ENCODE results near the gene PIGH. TPM values are rescaled to one million over a fixed set of nuclear protein-coding genes. Genes with fewer than 3 reads are reported as not detected.
"Not testable (repeated sequence)": the region's sequence is repeated elsewhere in the genome, so short reads cannot be mapped to it uniquely, and the experiment has no call there.

PIGH gene
- total and polyA plus RNA-seq, 3 donors from 2014 or later, result 44.1 to 69.3 (median 45.2) TPM

DNA sequence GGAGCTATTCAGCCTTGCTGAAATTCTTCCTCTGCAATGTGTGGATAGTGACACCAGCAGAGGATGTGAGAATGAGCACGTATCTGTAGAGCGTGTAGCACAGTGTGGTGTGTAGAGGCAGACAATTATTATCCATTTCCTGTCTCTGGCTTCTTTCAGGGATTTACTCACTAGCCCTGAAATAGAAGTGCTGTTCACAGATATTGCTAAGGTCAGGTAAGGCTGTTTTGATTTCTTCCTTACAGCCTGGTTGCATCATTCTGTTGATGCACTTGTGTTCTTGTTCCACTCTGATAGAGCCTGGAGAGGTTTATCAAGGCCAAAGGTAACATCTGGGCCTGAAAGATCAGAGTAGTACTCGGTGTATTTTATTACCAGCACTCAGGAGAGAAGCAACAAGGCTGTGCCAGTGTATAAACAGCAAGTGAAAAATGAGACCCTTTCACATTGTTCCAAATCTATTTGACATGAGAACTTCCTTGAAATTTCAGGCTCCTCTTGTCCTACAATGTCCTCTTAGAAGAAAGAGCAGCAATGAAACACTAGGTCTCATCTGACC, 36.4 kb upstream of the PIGH start:
- no peaks in the 10 kb centered on the region for H3K27me3 ChIP-seq
- intact Hi-C loops (cut with DNase I; ENCODE audit: low total_unique reads), result no loop called here
- H3K9me3 ChIP-seq, result no peaks in the 10 kb centered on the region
- 73 to 87% methylated on average over 3 of the region's 3 CpGs for WGBS, 2 donors
- TF ChIP-seq, protein P1, sequence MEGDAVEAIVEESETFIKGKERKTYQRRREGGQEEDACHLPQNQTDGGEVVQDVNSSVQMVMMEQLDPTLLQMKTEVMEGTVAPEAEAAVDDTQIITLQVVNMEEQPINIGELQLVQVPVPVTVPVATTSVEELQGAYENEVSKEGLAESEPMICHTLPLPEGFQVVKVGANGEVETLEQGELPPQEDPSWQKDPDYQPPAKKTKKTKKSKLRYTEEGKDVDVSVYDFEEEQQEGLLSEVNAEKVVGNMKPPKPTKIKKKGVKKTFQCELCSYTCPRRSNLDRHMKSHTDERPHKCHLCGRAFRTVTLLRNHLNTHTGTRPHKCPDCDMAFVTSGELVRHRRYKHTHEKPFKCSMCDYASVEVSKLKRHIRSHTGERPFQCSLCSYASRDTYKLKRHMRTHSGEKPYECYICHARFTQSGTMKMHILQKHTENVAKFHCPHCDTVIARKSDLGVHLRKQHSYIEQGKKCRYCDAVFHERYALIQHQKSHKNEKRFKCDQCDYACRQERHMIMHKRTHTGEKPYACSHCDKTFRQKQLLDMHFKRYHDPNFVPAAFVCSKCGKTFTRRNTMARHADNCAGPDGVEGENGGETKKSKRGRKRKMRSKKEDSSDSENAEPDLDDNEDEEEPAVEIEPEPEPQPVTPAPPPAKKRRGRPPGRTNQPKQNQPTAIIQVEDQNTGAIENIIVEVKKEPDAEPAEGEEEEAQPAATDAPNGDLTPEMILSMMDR (IDR thresholded peaks at IDR 0.05), result no peak
- TF ChIP-seq POLR2A (IDR thresholded peaks at IDR 0.05), result no peak
- no peaks in the 10 kb centered on the region for H3K36me3 ChIP-seq (ENCODE audit: low read depth, missing control alignments)
- no peaks in the 10 kb centered on the region for H3K4me1 ChIP-seq
- DNase-seq, result no peak
- no peak overlapping the region for H3K4me3 ChIP-seq
- no peak overlapping the region for H3K27ac ChIP-seq

DNA sequence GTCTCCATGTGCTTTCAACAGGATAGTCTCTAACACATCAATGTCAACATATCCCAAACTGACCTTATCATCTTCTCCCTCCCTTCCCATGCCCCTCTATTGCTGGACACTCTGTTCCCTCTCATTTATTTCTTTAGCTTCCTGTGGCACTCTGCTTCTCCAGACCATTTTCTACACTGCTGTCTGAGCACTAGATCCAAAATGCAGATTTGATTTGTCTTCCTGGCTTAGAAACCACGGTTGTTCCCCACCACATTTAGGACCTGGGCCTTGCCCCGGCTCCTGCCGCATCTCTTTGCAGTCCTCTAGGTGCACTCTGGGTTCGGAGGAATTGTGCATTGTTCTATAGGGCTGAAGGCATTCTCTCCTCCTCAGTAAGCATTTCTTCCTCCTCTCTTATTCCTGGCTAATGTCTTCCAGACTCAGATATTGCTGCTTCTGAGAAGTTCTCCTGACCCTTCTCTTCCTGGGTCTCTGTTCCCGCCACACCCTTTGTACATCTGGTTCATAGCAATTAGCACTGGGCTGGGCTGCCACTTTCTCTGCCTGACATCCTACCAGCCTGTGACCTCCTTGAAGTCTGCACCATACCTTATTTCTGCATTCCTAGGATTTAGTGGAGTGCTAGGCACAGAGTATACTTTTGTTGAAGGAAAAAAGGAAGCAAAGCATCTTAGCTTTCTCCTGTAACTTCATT, 33.5 kb upstream of the PIGH start:
- Histone ChIP-seq H3K9me3 (no peaks in the 10 kb centered on the region), H3K4me1 (no peaks in the 10 kb centered on the region), H3K27me3 (no peaks in the 10 kb centered on the region), H3K4me3 (no peak overlapping the region), H3K27ac (no peak overlapping the region), H3K36me3 (ENCODE audit: low read depth, missing control alignments) (no peaks in the 10 kb centered on the region)
- intact Hi-C loops (cut with DNase I; ENCODE audit: low total_unique reads), result no loop called here
- TF ChIP-seq, protein P1 (IDR thresholded peaks at IDR 0.05), result no peak
- no peak for TF ChIP-seq POLR2A (IDR thresholded peaks at IDR 0.05)
- no peak for DNase-seq
- WGBS, 2 donors, result 87 to 92% methylated on average over 5 of the region's 5 CpGs

DNA sequence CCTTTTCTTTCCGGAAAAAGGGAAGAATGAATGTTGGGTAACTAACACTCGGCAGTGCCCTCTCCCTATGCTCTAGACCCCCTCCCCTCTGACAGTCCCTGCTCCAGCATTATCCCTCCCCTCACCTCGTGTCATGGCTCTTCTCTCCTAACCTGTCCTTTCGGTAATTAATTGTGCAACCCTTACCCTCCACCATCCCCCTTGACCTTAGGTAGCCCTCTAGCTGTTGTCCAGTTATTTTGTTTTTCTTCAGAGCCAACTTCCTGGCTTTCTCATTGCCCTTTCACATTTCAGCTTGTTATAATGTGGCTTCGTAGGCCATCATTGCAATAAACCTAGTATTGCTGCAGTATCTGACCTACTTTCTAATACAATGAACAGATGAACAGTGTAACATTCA, 30.9 kb upstream of the PIGH start:
- DNase-seq, result no peak
- Histone ChIP-seq H3K36me3 (ENCODE audit: low read depth, missing control alignments) (no peaks in the 10 kb centered on the region), H3K27ac (no peak overlapping the region), H3K4me3 (no peak overlapping the region), H3K27me3 (no peaks in the 10 kb centered on the region), H3K9me3 (no peaks in the 10 kb centered on the region), H3K4me1 (no peaks in the 10 kb centered on the region)
- TF ChIP-seq POLR2A (IDR thresholded peaks at IDR 0.05), result no peak
- TF ChIP-seq, protein P1 (IDR thresholded peaks at IDR 0.05), result no peak
- intact Hi-C loops (cut with DNase I; ENCODE audit: low total_unique reads), result no loop called here
- WGBS, 2 donors, result 74 to 82% methylated on average over 5 of the region's 5 CpGs

DNA sequence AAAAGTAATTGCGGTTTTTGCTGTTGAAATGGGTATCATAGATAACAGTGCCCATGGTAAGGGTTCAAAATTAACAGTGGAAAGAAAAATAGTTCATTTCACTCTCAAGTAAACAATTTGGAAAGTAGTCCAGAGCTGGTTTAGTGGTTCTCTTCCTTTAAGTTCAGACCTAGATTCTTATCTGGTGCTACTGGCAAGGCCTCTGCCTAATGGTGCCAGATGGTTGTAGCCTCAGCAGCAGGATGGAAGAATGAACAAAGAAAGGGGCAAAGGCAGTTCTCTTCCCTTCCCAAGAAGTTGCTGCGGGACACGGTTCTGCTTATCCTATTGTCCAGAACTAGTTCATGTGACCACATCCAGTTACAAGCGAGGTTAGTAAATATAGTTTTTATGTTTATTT, 30.1 kb upstream of the PIGH start:
- Histone ChIP-seq H3K36me3 (ENCODE audit: low read depth, missing control alignments) (no peaks in the 10 kb centered on the region), H3K27me3 (no peaks in the 10 kb centered on the region), H3K27ac (no peak overlapping the region), H3K4me3 (no peak overlapping the region), H3K4me1 (no peaks in the 10 kb centered on the region), H3K9me3 (no peaks in the 10 kb centered on the region)
- intact Hi-C loops (cut with DNase I; ENCODE audit: low total_unique reads), result no loop called here
- DNase-seq, result no peak
- 92 to 97% methylated on average over 4 of the region's 4 CpGs for WGBS, 2 donors
- no peak for TF ChIP-seq POLR2A (IDR thresholded peaks at IDR 0.05)
- TF ChIP-seq, protein P1 (IDR thresholded peaks at IDR 0.05), result no peak

DNA sequence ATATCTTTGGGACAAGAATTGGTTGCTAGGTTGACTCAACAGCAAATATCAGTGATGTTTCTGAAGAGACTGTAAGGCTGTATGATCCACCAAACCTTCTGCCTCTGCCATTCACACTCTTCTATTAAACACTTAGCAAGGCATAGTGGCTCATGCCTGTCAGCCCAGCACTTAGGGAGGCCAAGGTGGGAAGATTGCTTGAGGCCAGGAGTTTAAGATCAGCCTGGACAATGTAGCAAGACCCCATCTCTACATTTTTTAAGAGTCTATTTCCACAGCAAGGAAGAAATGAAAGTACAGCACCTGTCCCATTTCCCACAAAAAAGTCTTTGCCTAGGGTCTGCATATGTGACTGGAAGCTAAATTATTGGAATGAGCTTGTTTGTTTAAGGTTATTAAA, 27.5 kb upstream of the PIGH start:
- H3K27me3 ChIP-seq, result no peaks in the 10 kb centered on the region
- no peak for DNase-seq
- no peak overlapping the region for H3K4me3 ChIP-seq
- no peaks in the 10 kb centered on the region for H3K4me1 ChIP-seq
- H3K9me3 ChIP-seq, result no peaks in the 10 kb centered on the region
- H3K36me3 ChIP-seq (ENCODE audit: low read depth, missing control alignments), result no peaks in the 10 kb centered on the region
- H3K27ac ChIP-seq, result no peak overlapping the region
- intact Hi-C loops (cut with DNase I; ENCODE audit: low total_unique reads), result no loop called here
- no peak for TF ChIP-seq POLR2A (IDR thresholded peaks at IDR 0.05)
- TF ChIP-seq, protein P1 (IDR thresholded peaks at IDR 0.05), result no peak

DNA sequence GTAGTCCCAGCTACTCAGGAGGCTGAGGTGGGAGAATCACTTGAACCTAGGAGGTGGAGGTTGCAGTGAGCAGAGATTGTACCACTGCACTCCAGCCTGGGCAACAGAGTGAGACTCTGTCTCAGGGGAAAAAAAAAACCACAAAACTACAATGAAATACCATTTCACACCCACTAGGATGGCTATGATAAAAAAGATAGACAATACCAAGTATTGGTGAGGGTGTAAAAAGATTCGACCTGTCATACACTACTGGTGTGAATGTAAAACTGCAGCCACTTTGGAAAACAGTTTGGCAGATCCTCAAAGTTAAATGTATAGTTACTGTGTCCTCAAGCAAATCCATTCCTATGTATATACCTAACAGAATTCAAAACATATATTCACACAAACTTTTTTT, 26.1 kb upstream of the PIGH start:
- H3K27ac ChIP-seq; H3K27me3 ChIP-seq; H3K9me3 ChIP-seq; intact Hi-C loops (cut with DNase I; ENCODE audit: low total_unique reads); H3K4me1 ChIP-seq; H3K4me3 ChIP-seq; DNase-seq; H3K36me3 ChIP-seq (ENCODE audit: low read depth, missing control alignments): not testable (repeated sequence)
- 80 to 88% methylated on average over 1 of the region's 1 CpG for WGBS, 2 donors
